ENCODE measurements around the gene TRAF3IP1. TPM values are rescaled to one million over a fixed set of nuclear protein-coding genes. Genes with fewer than 3 reads are reported as not detected.

Gene TRAF3IP1
- total and polyA plus RNA-seq, 2 donors (not counting 1 experiment from before 2014, with no cell fraction given) = 1.4 to 15.5 TPM

- WGBS (ENCODE audit: insufficient coverage) = 92% methylated on average over 5 of the region's 6 CpGs
- Histone ChIP-seq H2AFZ (ENCODE audit: insufficient read depth, low read depth, low read length, poor library complexity, severe bottlenecking) (no peak overlapping the region), H4K20me1 (ENCODE audit: control insufficient read depth, insufficient read depth, low read length, poor library complexity, severe bottlenecking) (no peaks in the 10 kb centered on the region), H3K4me2 (replicated peaks; ENCODE audit: low read depth, low read length, poor library complexity, severe bottlenecking) (no peak overlapping the region), H3K27ac (ENCODE audit: low read length in 2 of 2) (no peak overlapping the region), H3K4me3 (ENCODE audit: control extremely low read depth in 1 of 5, extremely low read depth in 1 of 5, insufficient read depth in 1 of 5, low read depth in 2 of 5, low read length in 4 of 5) (no peak overlapping the region), H3K27me3 (replicated peaks in 1 of 4; ENCODE audit: control extremely low read depth in 1 of 4, control insufficient read depth in 3 of 4, insufficient read depth in 4 of 4, low read length in 3 of 4) (no peaks in the 10 kb centered on the region), H3K79me2 (ENCODE audit: control insufficient read depth, insufficient read depth, low read length) (no peaks in the 10 kb centered on the region), H3K36me3 (replicated peaks in 1 of 2; ENCODE audit: control extremely low read depth in 1 of 2, control insufficient read depth in 1 of 2, extremely low read depth in 1 of 2, insufficient read depth in 2 of 2, low read length in 1 of 2) (no peaks in the 10 kb centered on the region), H3K4me1 (ENCODE audit: control insufficient read depth in 2 of 2, insufficient read depth in 2 of 2, low read length in 2 of 2) (peaks cover 4 to 7% of the 10 kb centered on the region in 2 donors), H3K9ac (ENCODE audit: low read length) (no peak overlapping the region), H3K9me3 (ENCODE audit: control extremely low read depth in 1 of 3, control insufficient read depth in 2 of 3, insufficient read depth in 1 of 3, low read length in 2 of 3) (no peaks in the 10 kb centered on the region)
- ATAC-seq (ENCODE audit: low read depth) (no peak), DNase-seq (no peak)
- H3K27ac Mint-ChIP-seq = no peak overlapping the region
- ChIA-PET POLR2A (no interaction called here), CTCF (interaction anchor here (0.7 kb wide), 1 partner anchor 720 kb away, joined by 3 read pairs; no protein-coding TSS in a partner anchor)
- intact Hi-C loops (cut with micrococcal nuclease) = no loop called here
- H3K9me3 Mint-ChIP-seq (ENCODE audit: insufficient read depth) = no peaks in the 10 kb centered on the region
- H3K4me3 Mint-ChIP-seq = no peak overlapping the region
- TF ChIP-seq, protein P1, sequence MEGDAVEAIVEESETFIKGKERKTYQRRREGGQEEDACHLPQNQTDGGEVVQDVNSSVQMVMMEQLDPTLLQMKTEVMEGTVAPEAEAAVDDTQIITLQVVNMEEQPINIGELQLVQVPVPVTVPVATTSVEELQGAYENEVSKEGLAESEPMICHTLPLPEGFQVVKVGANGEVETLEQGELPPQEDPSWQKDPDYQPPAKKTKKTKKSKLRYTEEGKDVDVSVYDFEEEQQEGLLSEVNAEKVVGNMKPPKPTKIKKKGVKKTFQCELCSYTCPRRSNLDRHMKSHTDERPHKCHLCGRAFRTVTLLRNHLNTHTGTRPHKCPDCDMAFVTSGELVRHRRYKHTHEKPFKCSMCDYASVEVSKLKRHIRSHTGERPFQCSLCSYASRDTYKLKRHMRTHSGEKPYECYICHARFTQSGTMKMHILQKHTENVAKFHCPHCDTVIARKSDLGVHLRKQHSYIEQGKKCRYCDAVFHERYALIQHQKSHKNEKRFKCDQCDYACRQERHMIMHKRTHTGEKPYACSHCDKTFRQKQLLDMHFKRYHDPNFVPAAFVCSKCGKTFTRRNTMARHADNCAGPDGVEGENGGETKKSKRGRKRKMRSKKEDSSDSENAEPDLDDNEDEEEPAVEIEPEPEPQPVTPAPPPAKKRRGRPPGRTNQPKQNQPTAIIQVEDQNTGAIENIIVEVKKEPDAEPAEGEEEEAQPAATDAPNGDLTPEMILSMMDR (IDR thresholded peaks at IDR 0.05) = no peak
- H3K4me1 Mint-ChIP-seq = peaks cover 8% of the 10 kb centered on the region
- H3K27me3 Mint-ChIP-seq = peaks cover 3% of the 10 kb centered on the region
Measured at GRCh38 chr2:238304116-238304515, 16.2 kb upstream of the TRAF3IP1 start.

- no peak overlapping the region for H3K4me3 Mint-ChIP-seq
- Histone ChIP-seq H2AFZ (ENCODE audit: insufficient read depth, low read depth, low read length, poor library complexity, severe bottlenecking) (no peak overlapping the region), H3K36me3 (replicated peaks in 1 of 2; ENCODE audit: control extremely low read depth in 1 of 2, control insufficient read depth in 1 of 2, extremely low read depth in 1 of 2, insufficient read depth in 2 of 2, low read length in 1 of 2) (no peaks in the 10 kb centered on the region), H4K20me1 (ENCODE audit: control insufficient read depth, insufficient read depth, low read length, poor library complexity, severe bottlenecking) (no peaks in the 10 kb centered on the region), H3K27ac (ENCODE audit: low read length in 2 of 2) (no peak overlapping the region), H3K9ac (ENCODE audit: low read length) (no peak overlapping the region), H3K4me2 (replicated peaks; ENCODE audit: low read depth, low read length, poor library complexity, severe bottlenecking) (no peak overlapping the region), H3K4me3 (ENCODE audit: control extremely low read depth in 1 of 5, extremely low read depth in 1 of 5, insufficient read depth in 1 of 5, low read depth in 2 of 5, low read length in 4 of 5) (no peak overlapping the region), H3K9me3 (ENCODE audit: control extremely low read depth in 1 of 3, control insufficient read depth in 2 of 3, insufficient read depth in 1 of 3, low read length in 2 of 3) (no peaks in the 10 kb centered on the region), H3K4me1 (ENCODE audit: control insufficient read depth in 2 of 2, insufficient read depth in 2 of 2, low read length in 2 of 2) (peaks cover 4 to 7% of the 10 kb centered on the region in 2 donors), H3K79me2 (ENCODE audit: control insufficient read depth, insufficient read depth, low read length) (no peaks in the 10 kb centered on the region), H3K27me3 (replicated peaks in 1 of 4; ENCODE audit: control extremely low read depth in 1 of 4, control insufficient read depth in 3 of 4, insufficient read depth in 4 of 4, low read length in 3 of 4) (no peaks in the 10 kb centered on the region)
- H3K27me3 Mint-ChIP-seq = peaks cover 2% of the 10 kb centered on the region
- ATAC-seq (ENCODE audit: low read depth) (no peak), DNase-seq (no peak)
- H3K9me3 Mint-ChIP-seq (ENCODE audit: insufficient read depth) = no peaks in the 10 kb centered on the region
- peaks cover 8% of the 10 kb centered on the region for H3K4me1 Mint-ChIP-seq
- ChIA-PET POLR2A (no interaction called here), CTCF (no interaction called here)
- TF ChIP-seq, protein P1 (IDR thresholded peaks at IDR 0.05) = no peak
- no peak for TF ChIP-seq EZH2 (IDR thresholded peaks at IDR 0.05; ENCODE audit: borderline replicate concordance, insufficient read depth, low read depth, low read length, poor library complexity, severe bottlenecking)
- 96% methylated on average over 5 of the region's 12 CpGs for WGBS (ENCODE audit: insufficient coverage)
- intact Hi-C loops (cut with micrococcal nuclease) = no loop called here
- H3K27ac Mint-ChIP-seq = no peak overlapping the region
Measured at GRCh38 chr2:238305092-238305862, 15.0 kb upstream of the TRAF3IP1 start.

Data from B cell (primary cell).